SK-N-MC (cell line): ENCODE data around the gene DZIP1.

Experiments used
- DNase-seq: peaks from one replicate; pipeline ENCODE4 v3.0.0-alpha.2; 2011; ENCODE audit warnings: low read depth, low spot score
- H3K27ac ChIP-seq: fragments of 200-600 bp; sonication (generic); 2 replicates; pipeline ENCODE4 v1.5.1; 2016; ENCODE audit warnings: mixed run types
- H3K36me3 ChIP-seq: fragments of 200-600 bp; sonication (generic); 2 replicates; pipeline ENCODE4 v1.6.1; 2017; ENCODE audit warnings: antibody characterized with exemption, low read length, mixed read lengths; ENCODE audit not compliant: insufficient read depth
- H3K4me3 ChIP-seq: fragments of 200-600 bp; sonication (generic); 2 replicates; pipeline ENCODE4 v1.5.1; 2016
- H3K9ac ChIP-seq: fragments of 200-600 bp; sonication (generic); 2 replicates; pipeline ENCODE4 v1.8.0; 2017; ENCODE audit warnings: mixed run types, mixed read lengths; ENCODE audit not compliant: insufficient read length
- H3K9me3 ChIP-seq: fragments of 200-600 bp; sonication (generic); 2 replicates; pipeline ENCODE4 v1.6.1; 2017; ENCODE audit warnings: low read depth, mild to moderate bottlenecking, antibody characterized with exemption, low read length, moderate library complexity, mixed read lengths
- EZH2 ChIP-seq: fragments of 200-600 bp; sonication (generic); IDR thresholded peaks from one replicate; pipeline ENCODE4 v1.6.1; 2017; ENCODE audit warnings: antibody characterized with exemption
- FOXP2 ChIP-seq: optimal IDR thresholded peaks from 2 replicates; pipeline ENCODE3; 2011; ENCODE audit warnings: mild to moderate bottlenecking, moderate library complexity; ENCODE audit not compliant: insufficient read depth; ENCODE audit errors: extremely low read length, control extremely low read depth
- POLR2AphosphoS5 ChIP-seq: IDR thresholded peaks from 2 replicates; pipeline ENCODE4 v1.6.1; 2012; ENCODE audit warnings: mild to moderate bottlenecking, low read depth, low read length, borderline replicate concordance

Gene DZIP1

DNA sequence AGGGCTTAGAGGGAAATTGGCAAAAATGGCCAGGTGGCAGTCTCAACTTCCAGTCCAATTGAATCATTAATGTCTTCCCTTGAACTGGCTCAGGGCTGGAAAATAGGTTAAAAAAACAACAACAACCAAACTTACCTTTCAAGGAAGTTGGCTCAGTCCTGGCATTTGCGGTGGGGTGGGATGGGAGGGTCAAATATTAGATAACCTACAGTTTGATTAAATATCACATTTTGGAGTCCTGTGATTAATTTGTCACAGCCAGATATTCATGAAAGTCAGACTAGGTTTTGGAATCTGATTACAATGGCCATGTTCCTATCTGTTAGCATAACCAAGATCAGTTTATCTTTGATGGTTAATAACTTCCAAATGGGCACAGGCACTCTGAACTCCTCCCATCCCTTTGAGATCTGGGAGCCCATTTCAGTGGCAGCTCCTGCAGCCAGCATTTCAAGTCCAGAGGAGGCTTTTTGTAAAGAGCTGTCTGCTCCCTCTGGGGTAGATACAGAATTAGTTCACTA is 7.8 kb upstream of the DZIP1 start:
- no peak overlapping the region for H3K4me3 ChIP-seq
- H3K27ac ChIP-seq, result no peak overlapping the region
- no peak for DNase-seq
- no peaks in the 10 kb centered on the region for H3K9me3 ChIP-seq
- no peak overlapping the region for H3K9ac ChIP-seq
- no peaks in the 10 kb centered on the region for H3K36me3 ChIP-seq
- no peak for TF ChIP-seq FOXP2
- no peak for TF ChIP-seq POLR2AphosphoS5
- TF ChIP-seq EZH2, result no peak

DNA sequence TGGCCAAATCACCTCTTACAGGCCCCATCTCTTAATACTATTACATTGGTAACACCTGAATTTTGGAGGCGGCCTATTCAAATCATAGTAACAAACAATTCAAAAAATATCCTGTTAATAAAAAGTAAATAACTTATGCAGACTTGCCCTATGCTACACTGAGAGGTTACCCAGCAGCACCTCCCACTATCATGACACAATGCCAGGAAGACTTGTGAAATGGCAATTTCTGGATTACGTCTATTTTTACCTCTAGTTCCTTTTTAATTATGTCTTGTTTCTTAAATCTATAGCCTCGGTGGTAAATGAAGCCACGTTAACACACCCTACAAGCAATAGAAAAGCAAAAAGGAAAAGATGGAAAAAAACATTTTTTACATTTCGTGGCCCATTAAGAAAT is 6.2 kb upstream of the DZIP1 start:
- no peak overlapping the region for H3K9ac ChIP-seq
- no peaks in the 10 kb centered on the region for H3K9me3 ChIP-seq
- no peaks in the 10 kb centered on the region for H3K36me3 ChIP-seq
- no peak overlapping the region for H3K4me3 ChIP-seq
- no peak for TF ChIP-seq POLR2AphosphoS5
- no peak for TF ChIP-seq FOXP2
- TF ChIP-seq EZH2, result no peak
- no peak overlapping the region for H3K27ac ChIP-seq
- no peak for DNase-seq

DNA sequence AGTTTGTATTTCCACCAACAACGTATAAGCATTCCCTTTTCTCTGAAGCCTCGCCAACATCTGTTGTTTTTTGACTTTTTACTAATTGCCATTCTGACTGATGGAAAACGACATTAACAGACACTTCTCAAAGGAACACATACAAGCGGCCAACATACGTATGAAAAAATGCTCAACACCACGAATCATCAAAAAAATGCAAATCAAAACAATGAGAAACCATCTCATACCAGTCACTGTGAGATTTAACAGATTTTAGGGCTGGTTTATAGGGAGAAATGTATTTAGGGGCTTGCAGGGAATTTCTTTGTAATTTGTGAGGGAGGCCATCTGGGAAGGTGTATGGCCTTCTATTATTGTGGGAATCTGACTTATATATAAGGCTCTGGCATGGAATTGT is 2.8 kb upstream of the DZIP1 start:
- TF ChIP-seq FOXP2 (no peak), EZH2 (no peak), POLR2AphosphoS5 (no peak)
- no peak for DNase-seq
- Histone ChIP-seq H3K27ac (no peak overlapping the region), H3K36me3 (no peaks in the 10 kb centered on the region), H3K4me3 (no peak overlapping the region), H3K9me3 (no peaks in the 10 kb centered on the region), H3K9ac (no peak overlapping the region)

DNA sequence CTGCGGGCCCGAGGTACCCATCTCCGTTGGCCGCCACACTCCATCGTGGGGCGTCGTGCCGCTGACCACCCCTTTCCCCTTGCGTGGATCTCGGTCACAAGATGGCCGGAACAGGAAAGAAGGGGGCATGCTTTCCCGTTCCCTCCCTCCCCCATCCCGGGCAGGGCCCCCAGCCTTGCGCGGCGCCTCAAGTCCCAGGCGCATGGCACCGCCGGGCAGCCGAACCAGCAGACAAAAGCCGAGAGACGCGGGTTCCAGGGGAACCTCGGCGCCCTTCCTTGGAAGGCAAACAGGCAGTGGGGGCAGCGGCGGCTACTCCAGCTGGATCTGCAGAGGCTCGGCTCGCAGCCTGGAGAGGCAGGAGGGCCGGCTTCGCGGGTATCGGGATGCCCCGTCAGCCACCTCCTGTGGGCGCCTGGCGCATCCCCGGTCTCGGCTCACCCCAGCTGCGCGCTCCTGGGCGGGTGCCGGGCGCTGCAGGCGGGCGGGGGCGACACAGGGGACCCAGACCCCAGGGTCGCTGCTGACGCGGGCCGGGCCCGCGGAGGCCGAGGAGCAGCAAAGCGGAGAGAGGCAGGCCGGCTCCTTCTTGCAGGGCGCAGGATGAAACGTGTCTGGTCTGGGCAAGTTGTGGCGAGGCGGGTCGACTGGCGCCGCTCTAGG is 439 bp downstream of the DZIP1 start:
- Histone ChIP-seq H3K9ac (no peak overlapping the region), H3K36me3 (no peaks in the 10 kb centered on the region), H3K27ac (no peak overlapping the region), H3K9me3 (no peaks in the 10 kb centered on the region), H3K4me3 (peak overlapping the region; percentile 30)
- TF ChIP-seq EZH2, result no peak
- no peak for TF ChIP-seq FOXP2
- TF ChIP-seq POLR2AphosphoS5, result no peak
- DNase-seq, result no peak

DNA sequence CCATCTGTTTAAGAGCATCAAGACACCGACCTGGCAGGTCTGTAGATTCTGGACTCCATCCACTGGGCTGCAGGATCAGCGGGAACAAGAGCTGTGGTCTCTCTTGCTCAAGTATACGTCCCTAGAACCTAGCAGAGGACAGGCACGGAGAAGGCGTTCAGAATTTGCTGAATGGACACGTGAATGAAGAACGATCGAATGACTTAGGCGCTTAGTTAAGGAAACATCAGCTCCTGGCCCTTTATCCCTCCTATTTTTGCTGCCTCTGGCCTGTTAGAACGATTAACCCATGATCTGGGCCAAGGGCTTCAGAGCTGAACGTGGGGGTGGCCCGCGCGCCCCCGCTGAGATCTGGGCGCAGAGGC is 953 bp downstream of the DZIP1 start:
- Histone ChIP-seq H3K27ac (no peak overlapping the region), H3K36me3 (no peaks in the 10 kb centered on the region), H3K4me3 (no peak overlapping the region), H3K9me3 (no peaks in the 10 kb centered on the region), H3K9ac (no peak overlapping the region)
- TF ChIP-seq EZH2 (no peak), POLR2AphosphoS5 (no peak), FOXP2 (no peak)
- DNase-seq, result no peak

DNA sequence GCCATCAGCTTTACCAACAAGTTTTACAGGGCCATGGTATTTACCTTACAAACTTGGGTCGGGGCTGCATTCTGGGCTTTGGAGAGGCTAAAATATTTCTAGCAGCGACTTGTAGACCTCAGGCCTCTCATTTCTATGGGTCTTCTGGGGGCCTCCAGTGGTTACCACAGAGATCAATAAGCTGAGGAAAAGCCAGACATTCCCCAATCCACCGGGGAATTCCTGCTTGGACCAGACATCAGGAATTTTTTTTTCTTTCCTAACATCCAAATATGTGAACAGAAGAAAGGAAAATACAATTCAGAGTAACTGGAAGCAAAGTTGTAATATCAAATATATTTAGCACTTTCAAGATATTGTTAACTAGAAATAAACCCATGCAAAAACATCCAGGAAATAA is 1.5 kb downstream of the DZIP1 start:
- no peak for TF ChIP-seq EZH2
- TF ChIP-seq POLR2AphosphoS5, result no peak
- TF ChIP-seq FOXP2, result no peak
- H3K9me3 ChIP-seq, result no peaks in the 10 kb centered on the region
- no peak overlapping the region for H3K4me3 ChIP-seq
- H3K36me3 ChIP-seq, result no peaks in the 10 kb centered on the region
- no peak overlapping the region for H3K9ac ChIP-seq
- DNase-seq, result no peak
- H3K27ac ChIP-seq, result no peak overlapping the region

DNA sequence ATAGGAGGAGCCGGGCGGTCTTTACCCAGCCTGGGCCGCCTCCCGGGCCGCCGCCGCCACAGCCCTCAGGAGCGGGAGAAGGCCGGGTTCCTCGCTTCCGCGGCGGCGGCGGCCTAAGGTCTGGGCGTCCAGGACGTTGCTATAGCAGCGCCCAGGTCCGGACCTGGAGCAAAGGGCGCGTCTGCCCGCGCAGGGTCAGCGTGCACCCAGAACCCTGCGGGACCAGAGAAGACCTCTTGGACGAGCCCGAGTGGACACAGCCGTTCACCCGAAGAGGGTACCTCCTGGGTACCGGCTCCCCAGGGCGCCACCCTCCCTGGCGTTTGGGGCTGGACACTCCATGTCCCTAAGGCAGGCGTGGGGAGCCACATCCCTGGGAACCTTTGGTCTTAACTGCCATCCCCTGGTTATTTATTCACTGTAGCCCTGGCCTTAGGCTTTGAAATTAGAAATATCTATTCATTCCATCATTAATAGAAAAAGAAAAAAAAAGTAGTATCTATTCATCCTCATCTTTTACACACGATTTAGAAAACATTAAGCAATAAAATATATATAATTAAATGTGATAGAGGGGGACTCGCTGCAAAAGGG is 2.4 kb downstream of the DZIP1 start:
- Histone ChIP-seq H3K9ac (no peak overlapping the region), H3K4me3 (no peak overlapping the region), H3K27ac (no peak overlapping the region), H3K36me3 (no peaks in the 10 kb centered on the region), H3K9me3 (no peaks in the 10 kb centered on the region)
- DNase-seq, result no peak
- TF ChIP-seq POLR2AphosphoS5 (no peak), FOXP2 (no peak)

DNA sequence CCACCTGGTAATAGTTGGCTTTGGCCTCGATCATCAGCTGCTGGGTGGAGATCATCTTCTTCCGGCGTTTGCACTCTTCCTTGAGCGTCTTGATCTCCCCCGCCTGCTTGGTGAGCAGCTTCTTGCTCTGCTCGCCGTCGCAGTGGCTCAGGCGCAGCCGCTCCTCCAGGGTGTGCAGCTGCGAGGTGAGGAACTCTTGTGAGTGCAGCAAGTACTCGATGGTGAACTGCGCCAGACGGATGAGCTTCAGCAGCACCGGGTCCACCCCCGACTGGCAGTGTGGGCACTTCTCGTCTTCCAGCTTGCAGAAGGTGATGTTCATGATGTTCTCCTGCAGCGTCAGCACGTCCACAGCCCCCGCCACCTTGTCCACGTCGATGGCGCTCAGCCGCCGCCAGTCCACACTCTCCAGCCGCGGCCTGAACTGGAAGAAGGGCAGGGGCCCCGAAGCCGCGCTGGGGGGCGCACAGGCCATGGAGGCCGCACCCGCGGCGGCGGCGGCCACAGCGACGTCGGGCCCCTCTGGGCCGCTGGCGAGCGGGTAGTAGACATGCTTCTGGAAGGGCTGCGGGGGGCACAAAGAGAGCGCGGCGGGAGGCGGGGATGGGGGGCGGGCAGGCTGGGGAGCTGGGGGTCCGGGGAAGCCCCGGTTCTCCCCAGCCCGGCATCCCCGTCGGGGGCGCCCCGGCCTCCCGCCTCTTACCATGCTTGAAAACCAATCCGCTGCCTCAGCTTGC is 3.0 kb downstream of the DZIP1 start:
- H3K27ac ChIP-seq, result no peak overlapping the region
- no peak overlapping the region for H3K4me3 ChIP-seq
- DNase-seq, result no peak
- TF ChIP-seq FOXP2 (no peak), EZH2 (no peak), POLR2AphosphoS5 (no peak)
- no peaks in the 10 kb centered on the region for H3K9me3 ChIP-seq
- H3K36me3 ChIP-seq, result no peaks in the 10 kb centered on the region
- H3K9ac ChIP-seq, result no peak overlapping the region

DNA sequence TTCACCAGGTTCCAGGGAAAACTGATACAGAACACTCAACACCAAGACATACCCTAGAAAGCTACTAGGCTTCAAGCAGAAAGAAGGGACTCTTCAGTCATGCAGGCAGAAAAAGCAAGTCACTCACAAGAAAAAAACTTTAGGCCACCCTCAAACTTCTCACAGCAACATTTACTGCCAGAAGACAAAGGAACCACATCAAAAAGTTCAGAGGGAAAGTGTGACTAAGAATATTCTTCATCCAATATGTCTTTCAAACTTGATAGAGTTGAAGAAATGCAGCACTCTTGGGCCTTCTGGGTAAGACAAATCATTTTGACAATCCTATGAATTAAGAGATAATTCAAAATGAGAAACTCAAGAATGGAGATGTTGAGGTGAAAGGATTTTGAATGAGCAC is 7.7 kb downstream of the DZIP1 start:
- H3K36me3 ChIP-seq, result no peaks in the 10 kb centered on the region
- DNase-seq, result no peak
- H3K9ac ChIP-seq, result no peak overlapping the region
- no peak overlapping the region for H3K27ac ChIP-seq
- no peak overlapping the region for H3K4me3 ChIP-seq
- H3K9me3 ChIP-seq, result no peaks in the 10 kb centered on the region
- TF ChIP-seq FOXP2 (no peak), POLR2AphosphoS5 (no peak), EZH2 (no peak)
